SK-N-MC (cell line): ENCODE measurements around the gene DUSP22.

Source experiments
- DNase-seq: peaks from one replicate; pipeline ENCODE4 v3.0.0-alpha.2; 2011; ENCODE audit warnings: low read depth, low spot score
- H3K27ac ChIP-seq: fragments of 200-600 bp; sonication (generic); 2 replicates; pipeline ENCODE4 v1.5.1; 2016; ENCODE audit warnings: mixed run types
- H3K36me3 ChIP-seq: fragments of 200-600 bp; sonication (generic); 2 replicates; pipeline ENCODE4 v1.6.1; 2017; ENCODE audit warnings: antibody characterized with exemption, low read length, mixed read lengths; ENCODE audit not compliant: insufficient read depth
- H3K4me3 ChIP-seq: fragments of 200-600 bp; sonication (generic); 2 replicates; pipeline ENCODE4 v1.5.1; 2016
- H3K9ac ChIP-seq: fragments of 200-600 bp; sonication (generic); 2 replicates; pipeline ENCODE4 v1.8.0; 2017; ENCODE audit warnings: mixed run types, mixed read lengths; ENCODE audit not compliant: insufficient read length
- H3K9me3 ChIP-seq: fragments of 200-600 bp; sonication (generic); 2 replicates; pipeline ENCODE4 v1.6.1; 2017; ENCODE audit warnings: low read depth, mild to moderate bottlenecking, antibody characterized with exemption, low read length, moderate library complexity, mixed read lengths
- EZH2 ChIP-seq: fragments of 200-600 bp; sonication (generic); IDR thresholded peaks from one replicate; pipeline ENCODE4 v1.6.1; 2017; ENCODE audit warnings: antibody characterized with exemption
- FOXP2 ChIP-seq: optimal IDR thresholded peaks from 2 replicates; pipeline ENCODE3; 2011; ENCODE audit warnings: mild to moderate bottlenecking, moderate library complexity; ENCODE audit not compliant: insufficient read depth; ENCODE audit errors: extremely low read length, control extremely low read depth
- POLR2AphosphoS5 ChIP-seq: IDR thresholded peaks from 2 replicates; pipeline ENCODE4 v1.6.1; 2012; ENCODE audit warnings: mild to moderate bottlenecking, low read depth, low read length, borderline replicate concordance

DUSP22 gene

GRCh38 chr6:357791-358341 is 65.6 kb downstream of the DUSP22 start:
- no peaks in the 10 kb centered on the region for H3K9me3 ChIP-seq
- no peak overlapping the region for H3K9ac ChIP-seq
- no peak overlapping the region for H3K27ac ChIP-seq
- no peak for TF ChIP-seq POLR2AphosphoS5
- no peak for TF ChIP-seq EZH2
- no peak for TF ChIP-seq FOXP2
- no peak for DNase-seq
- no peak overlapping the region for H3K4me3 ChIP-seq
- no peaks in the 10 kb centered on the region for H3K36me3 ChIP-seq

DNA sequence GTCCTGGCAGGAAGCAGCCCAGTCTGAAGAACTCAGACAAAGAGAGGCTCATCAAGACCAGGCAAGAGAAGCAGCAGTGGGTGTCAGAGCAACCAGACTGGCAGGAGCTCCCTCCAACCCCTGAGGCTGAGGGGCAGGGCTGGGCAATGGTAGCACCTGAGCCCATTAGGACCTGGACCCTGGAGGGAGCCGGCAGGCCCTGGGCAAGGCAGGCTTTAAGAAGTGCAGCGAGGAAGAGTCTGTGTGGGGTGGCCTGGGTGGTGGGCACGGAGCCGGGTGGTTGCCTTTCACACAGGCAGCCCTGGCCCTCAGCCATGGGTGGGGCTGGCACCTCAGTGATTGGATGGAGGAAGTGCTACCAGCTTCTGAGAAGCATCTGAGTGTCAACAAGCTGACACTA is 66.1 kb downstream of the DUSP22 start:
- Histone ChIP-seq H3K27ac (no peak overlapping the region), H3K9me3 (no peaks in the 10 kb centered on the region), H3K36me3 (no peaks in the 10 kb centered on the region), H3K4me3 (no peak overlapping the region), H3K9ac (no peak overlapping the region)
- TF ChIP-seq POLR2AphosphoS5 (no peak), FOXP2 (no peak), EZH2 (no peak)
- DNase-seq, result no peak

- H3K36me3 ChIP-seq, result no peaks in the 10 kb centered on the region
- no peak overlapping the region for H3K9ac ChIP-seq
- no peak overlapping the region for H3K4me3 ChIP-seq
- no peak for TF ChIP-seq POLR2AphosphoS5
- H3K9me3 ChIP-seq, result no peaks in the 10 kb centered on the region
- no peak overlapping the region for H3K27ac ChIP-seq
- DNase-seq, result no peak
Observed at GRCh38 chr6:358847-359246, 66.6 kb downstream of the DUSP22 start.

- no peak for TF ChIP-seq EZH2
- TF ChIP-seq FOXP2, result no peak
- no peak for TF ChIP-seq POLR2AphosphoS5
- H3K4me3 ChIP-seq, result no peak overlapping the region
- no peaks in the 10 kb centered on the region for H3K9me3 ChIP-seq
- H3K27ac ChIP-seq, result no peak overlapping the region
- no peak for DNase-seq
- no peaks in the 10 kb centered on the region for H3K36me3 ChIP-seq
- no peak overlapping the region for H3K9ac ChIP-seq
Observed at GRCh38 chr6:359261-360035, 67.2 kb downstream of the DUSP22 start.

DNA sequence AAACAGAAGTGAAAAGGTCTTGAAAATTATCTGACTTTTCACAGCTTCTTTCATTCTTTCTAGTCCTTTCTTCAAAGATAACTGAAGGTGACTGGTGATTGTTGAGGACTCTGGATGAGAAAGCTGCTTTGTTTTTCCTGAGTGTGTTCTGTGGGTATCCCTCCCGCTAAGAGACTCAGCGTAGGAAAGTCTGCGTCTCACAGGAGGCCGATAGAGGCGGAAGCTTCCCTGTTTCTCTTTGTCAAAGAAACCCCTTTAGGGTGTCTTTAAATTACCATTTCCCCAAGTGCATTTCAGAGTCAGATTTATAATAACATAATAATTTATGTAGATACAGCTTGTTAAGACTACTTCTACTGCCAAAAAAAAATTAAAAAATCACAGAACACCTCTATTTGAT is 68.1 kb downstream of the DUSP22 start:
- no peak for TF ChIP-seq POLR2AphosphoS5
- no peak for TF ChIP-seq EZH2
- Histone ChIP-seq H3K9ac (no peak overlapping the region), H3K27ac (no peak overlapping the region)

GRCh38 chr6:360764-361373 is 68.6 kb downstream of the DUSP22 start:
- TF ChIP-seq FOXP2, result no peak
- no peak for TF ChIP-seq EZH2
- TF ChIP-seq POLR2AphosphoS5, result no peak
- no peak for DNase-seq
- H3K4me3 ChIP-seq, result no peak overlapping the region
- H3K27ac ChIP-seq, result no peak overlapping the region
- no peak overlapping the region for H3K9ac ChIP-seq
- H3K36me3 ChIP-seq, result no peaks in the 10 kb centered on the region
- no peaks in the 10 kb centered on the region for H3K9me3 ChIP-seq

More for the DNA sequence above, 68.1 kb downstream of the DUSP22 start:
- DNase-seq, result no peak
- H3K9me3 ChIP-seq, result no peaks in the 10 kb centered on the region
- H3K36me3 ChIP-seq, result no peaks in the 10 kb centered on the region
- H3K4me3 ChIP-seq, result no peak overlapping the region

DNA sequence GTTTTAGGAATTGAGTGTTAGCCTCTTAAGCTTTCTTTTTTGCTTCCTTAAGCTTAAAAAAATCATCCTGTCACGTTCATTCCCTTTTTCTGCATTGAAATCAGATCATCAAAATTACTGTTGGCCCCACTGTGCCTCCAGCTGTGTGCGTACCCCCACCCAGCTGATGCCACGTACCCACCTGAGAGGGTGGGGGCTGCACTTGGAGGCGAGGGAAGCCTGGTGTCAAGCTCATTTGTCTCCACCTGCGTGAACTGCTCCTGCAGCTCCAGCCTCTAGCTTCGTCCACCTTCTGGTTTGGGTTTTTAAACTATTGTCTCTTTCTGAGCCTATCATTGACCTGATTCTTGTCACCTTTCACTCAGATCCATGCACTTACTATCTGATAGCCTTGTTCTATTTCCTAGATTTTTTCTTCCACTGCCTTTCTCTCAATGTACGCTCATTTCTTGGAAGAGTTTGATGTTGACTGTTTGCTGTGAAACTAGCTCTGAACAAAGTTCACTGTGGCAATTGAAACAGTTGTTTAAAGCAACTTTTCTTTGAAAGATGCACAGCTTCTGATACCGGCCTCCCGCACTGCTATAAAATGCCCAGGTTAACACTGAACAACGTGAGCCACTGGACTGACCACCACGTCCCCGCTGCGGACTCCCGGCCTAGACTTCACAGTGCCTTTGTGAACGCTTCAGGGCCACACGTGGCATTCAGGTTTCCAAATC is 69.3 kb downstream of the DUSP22 start:
- DNase-seq, result no peak
- H3K9ac ChIP-seq, result no peak overlapping the region
- H3K27ac ChIP-seq, result no peak overlapping the region
- TF ChIP-seq POLR2AphosphoS5 (no peak), EZH2 (no peak), FOXP2 (no peak)
- no peak overlapping the region for H3K4me3 ChIP-seq
- H3K36me3 ChIP-seq, result no peaks in the 10 kb centered on the region
- no peaks in the 10 kb centered on the region for H3K9me3 ChIP-seq

DNA sequence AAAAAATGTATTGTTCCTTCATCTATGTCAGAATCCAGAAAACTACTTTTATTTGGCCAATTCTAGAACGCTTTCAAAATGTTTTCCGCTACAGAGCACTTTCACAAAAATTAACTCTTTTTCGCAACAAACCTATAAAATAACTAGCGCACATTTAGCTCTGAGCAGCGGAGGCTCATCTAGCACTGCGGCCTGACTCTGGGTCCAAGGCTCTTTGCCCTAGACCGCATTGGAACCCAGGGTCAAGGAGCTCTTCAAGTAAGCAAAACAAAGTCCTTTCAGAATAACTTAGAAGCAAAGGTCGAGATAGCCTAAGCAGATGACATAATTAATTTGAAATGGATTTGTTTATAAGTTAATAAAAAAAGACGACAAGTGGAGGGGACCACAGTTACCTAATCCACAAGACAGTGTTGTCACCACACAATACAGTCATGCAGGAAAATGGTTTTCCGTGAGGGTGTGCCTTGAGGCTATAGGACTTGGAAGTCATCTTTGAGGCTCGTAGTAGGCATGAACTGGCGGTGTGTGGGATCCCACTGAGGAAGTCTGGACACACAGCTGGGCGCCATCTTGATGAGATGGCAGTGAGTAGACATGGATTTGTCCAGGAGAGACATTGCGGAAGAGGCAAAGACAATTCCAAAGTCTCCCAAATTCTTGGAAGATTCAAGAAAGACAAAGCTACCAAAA is 70.1 kb downstream of the DUSP22 start:
- Histone ChIP-seq H3K9ac (no peak overlapping the region), H3K36me3 (no peaks in the 10 kb centered on the region), H3K9me3 (no peaks in the 10 kb centered on the region), H3K27ac (no peak overlapping the region), H3K4me3 (no peak overlapping the region)
- no peak for TF ChIP-seq EZH2
- no peak for TF ChIP-seq FOXP2
- TF ChIP-seq POLR2AphosphoS5, result no peak
- DNase-seq, result no peak

DNA sequence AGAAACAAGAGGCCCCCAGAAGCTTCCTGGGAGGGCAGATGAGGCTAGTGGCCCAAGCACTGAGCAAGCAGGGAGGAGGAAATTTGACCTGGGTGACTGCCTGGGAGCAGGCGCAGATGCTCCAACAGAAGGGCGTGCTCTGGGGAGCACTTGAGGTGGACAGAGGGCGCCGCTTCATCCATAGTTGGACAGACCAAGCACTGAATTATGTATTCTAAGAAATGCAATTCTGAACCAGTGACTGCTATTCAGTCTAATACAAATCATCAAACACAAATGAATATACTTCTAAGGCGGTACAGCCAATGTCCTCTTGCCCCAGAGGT is 70.6 kb downstream of the DUSP22 start:
- TF ChIP-seq FOXP2, result no peak
- no peak for TF ChIP-seq EZH2
- no peak for TF ChIP-seq POLR2AphosphoS5
- H3K36me3 ChIP-seq, result no peaks in the 10 kb centered on the region
- H3K9ac ChIP-seq, result no peak overlapping the region
- H3K9me3 ChIP-seq, result no peaks in the 10 kb centered on the region
- H3K27ac ChIP-seq, result no peak overlapping the region
- H3K4me3 ChIP-seq, result no peak overlapping the region
- no peak for DNase-seq
